Activated T-cell treated with anti-CD3 and anti-CD28 coated beads, Interleukin-2, amount 50 U/mL, for 24 hours (primary cell): Measurements from ENCODE around the gene APC2.

ENCODE experiments used
- DNase-seq: peaks from one replicate; pipeline ENCODE4 v3.0.0-alpha.2; 2020
- H3K27ac Mint-ChIP-seq: 2 replicates; pipeline ENCODE4 v1.8.0; 2020; ENCODE audit warnings: mild to moderate bottlenecking, mixed read lengths
- H3K27me3 Mint-ChIP-seq: 2 replicates; pipeline ENCODE4 v1.8.0; 2020; ENCODE audit warnings: mixed read lengths
- H3K36me3 Mint-ChIP-seq: 2 replicates; pipeline ENCODE4 v1.8.0; 2020; ENCODE audit warnings: low read depth, mixed read lengths
- H3K4me1 Mint-ChIP-seq: 2 replicates; pipeline ENCODE4 v1.8.0; 2020; ENCODE audit warnings: low read depth, mixed read lengths
- H3K4me3 Mint-ChIP-seq: 2 replicates; pipeline ENCODE4 v1.8.0; 2020; ENCODE audit warnings: mild to moderate bottlenecking, moderate library complexity, mixed read lengths
- H3K9me3 Mint-ChIP-seq: 2 replicates; pipeline ENCODE4 v1.8.0; 2020; ENCODE audit warnings: mixed read lengths

The APC2 gene

GRCh38 chr19:1449467-1450442, at the start of gene APC2:
TSS of gene APC2 (plus strand) at chr19:1450121. CDS start at chr19:1453002, 2,881 bp downstream.
- Mint-ChIP-seq H3K27me3 (peaks cover 73% of the 10 kb centered on the region), H3K4me3 (peak within 1 kb of the TSS; percentile 8), H3K36me3 (no peaks in the 10 kb centered on the region), H3K9me3 (no peaks in the 10 kb centered on the region), H3K27ac (peak within 1 kb of the TSS; percentile 45), H3K4me1 (peaks cover 21% of the 10 kb centered on the region)
- no peak for DNase-seq

- H3K9me3 Mint-ChIP-seq, result no peaks in the 10 kb centered on the region
Observed at GRCh38 chr19:1400281-1401137, 49.4 kb upstream of the APC2 start.

GRCh38 chr19:1401138-1401888, 48.6 kb upstream of the APC2 start, which contains the start of gene GAMT:
TSS of gene GAMT (minus strand) at chr19:1401542. CDS start at chr19:1401476, 66 bp downstream.
- Mint-ChIP-seq H3K27ac (peak within 1 kb of the TSS; percentile 22), H3K4me1 (peaks cover 14% of the 10 kb centered on the region), H3K4me3 (peak within 1 kb of the TSS; percentile 77), H3K36me3 (peaks cover 8% of the 10 kb centered on the region), H3K9me3 (no peaks in the 10 kb centered on the region), H3K27me3 (peaks cover 6% of the 10 kb centered on the region)
- DNase-seq, result peak; percentile 80

More at GRCh38 chr19:1400281-1401137, 49.4 kb upstream of the APC2 start:
- Mint-ChIP-seq H3K4me1 (peaks cover 18% of the 10 kb centered on the region), H3K27ac (peak overlapping the region; percentile 52), H3K4me3 (peak overlapping the region; percentile 77), H3K27me3 (peaks cover 6% of the 10 kb centered on the region), H3K36me3 (peaks cover 8% of the 10 kb centered on the region)
- DNase-seq, result peak; percentile 51

GRCh38 chr19:1401889-1402217, 48.1 kb upstream of the APC2 start:
- H3K4me3 Mint-ChIP-seq, result peak overlapping the region; percentile 61
- H3K27ac Mint-ChIP-seq, result no peak overlapping the region
- peaks cover 18% of the 10 kb centered on the region for H3K4me1 Mint-ChIP-seq
- no peak for DNase-seq
- no peaks in the 10 kb centered on the region for H3K9me3 Mint-ChIP-seq
- peaks cover 6% of the 10 kb centered on the region for H3K27me3 Mint-ChIP-seq
- peaks cover 8% of the 10 kb centered on the region for H3K36me3 Mint-ChIP-seq

- no peaks in the 10 kb centered on the region for H3K9me3 Mint-ChIP-seq
Observed at GRCh38 chr19:1402411-1403070, 47.4 kb upstream of the APC2 start.

GRCh38 chr19:1406774-1407527, 43.0 kb upstream of the APC2 start:
- peaks cover 35% of the 10 kb centered on the region for H3K36me3 Mint-ChIP-seq
- no peaks in the 10 kb centered on the region for H3K9me3 Mint-ChIP-seq
- peak overlapping the region; percentile 68 for H3K4me3 Mint-ChIP-seq
- peaks cover 6% of the 10 kb centered on the region for H3K27me3 Mint-ChIP-seq
- H3K4me1 Mint-ChIP-seq, result peaks cover 44% of the 10 kb centered on the region
- H3K27ac Mint-ChIP-seq, result peak overlapping the region; percentile 86
- peak; percentile 100 for DNase-seq

More at GRCh38 chr19:1402411-1403070, 47.4 kb upstream of the APC2 start:
- H3K27me3 Mint-ChIP-seq, result peaks cover 6% of the 10 kb centered on the region
- peak overlapping the region; percentile 50 for H3K4me3 Mint-ChIP-seq
- H3K36me3 Mint-ChIP-seq, result peaks cover 6% of the 10 kb centered on the region
- no peak for DNase-seq
- H3K4me1 Mint-ChIP-seq, result peaks cover 18% of the 10 kb centered on the region
- H3K27ac Mint-ChIP-seq, result peak overlapping the region; percentile 6

GRCh38 chr19:1407528-1408299, 42.2 kb upstream of the APC2 start, which contains the start of gene DAZAP1:
TSS of gene DAZAP1 (plus strand) at chr19:1407586. CDS start at chr19:1407774, 188 bp downstream.
- Mint-ChIP-seq H3K36me3 (peaks cover 41% of the 10 kb centered on the region), H3K27me3 (peaks cover 2% of the 10 kb centered on the region), H3K9me3 (no peaks in the 10 kb centered on the region), H3K27ac (peak within 1 kb of the TSS; percentile 97), H3K4me1 (peaks cover 49% of the 10 kb centered on the region), H3K4me3 (peak within 1 kb of the TSS; percentile 96)
- DNase-seq, result peak; percentile 73

GRCh38 chr19:1408300-1409203, 41.4 kb upstream of the APC2 start:
- Mint-ChIP-seq H3K4me1 (peaks cover 53% of the 10 kb centered on the region), H3K36me3 (peaks cover 50% of the 10 kb centered on the region), H3K9me3 (no peaks in the 10 kb centered on the region), H3K27ac (peak overlapping the region; percentile 97), H3K4me3 (peak overlapping the region; percentile 96), H3K27me3 (no peaks in the 10 kb centered on the region)
- DNase-seq, result peak; percentile 76

GRCh38 chr19:1409204-1410005, 40.5 kb upstream of the APC2 start:
- H3K27ac Mint-ChIP-seq, result peak overlapping the region; percentile 97
- H3K27me3 Mint-ChIP-seq, result no peaks in the 10 kb centered on the region
- no peak for DNase-seq
- peaks cover 57% of the 10 kb centered on the region for H3K36me3 Mint-ChIP-seq
- H3K4me3 Mint-ChIP-seq, result peak overlapping the region; percentile 96
- no peaks in the 10 kb centered on the region for H3K9me3 Mint-ChIP-seq
- H3K4me1 Mint-ChIP-seq, result peaks cover 60% of the 10 kb centered on the region

- peak overlapping the region; percentile 97 for H3K27ac Mint-ChIP-seq
- no peak for DNase-seq
- H3K27me3 Mint-ChIP-seq, result no peaks in the 10 kb centered on the region
- H3K36me3 Mint-ChIP-seq, result peaks cover 63% of the 10 kb centered on the region
- H3K9me3 Mint-ChIP-seq, result no peaks in the 10 kb centered on the region
- H3K4me1 Mint-ChIP-seq, result peaks cover 65% of the 10 kb centered on the region
- H3K4me3 Mint-ChIP-seq, result peak overlapping the region; percentile 96
Observed at GRCh38 chr19:1410136-1410786, 39.7 kb upstream of the APC2 start.

- peak overlapping the region; percentile 97 for H3K27ac Mint-ChIP-seq
- no peaks in the 10 kb centered on the region for H3K9me3 Mint-ChIP-seq
- H3K27me3 Mint-ChIP-seq, result no peaks in the 10 kb centered on the region
- peaks cover 68% of the 10 kb centered on the region for H3K36me3 Mint-ChIP-seq
- peak overlapping the region; percentile 96 for H3K4me3 Mint-ChIP-seq
- DNase-seq, result no peak
- H3K4me1 Mint-ChIP-seq, result peaks cover 70% of the 10 kb centered on the region
Observed at GRCh38 chr19:1410789-1411188, 39.1 kb upstream of the APC2 start.
